Body of pancreas (tissue), 4 donors: ENCODE measurements around the gene SALL3. TPM values are rescaled to one million over a fixed set of nuclear protein-coding genes. Genes with fewer than 3 reads are reported as not detected.

Experiments
- ATAC-seq: fragments of 150-250 bp; one replicate; pipeline ENCODE4 v1.9.1; 2016
- DNase-seq, 4 donors: peaks; one replicate each; pipeline ENCODE4 v3.0.0-alpha.2; 2019
- H3K27ac ChIP-seq, 4 donors: fragments of 200-600 bp; sonication (generic); 1 replicate in 3 of 4; 2 replicates in 1 of 4; pipeline versions ENCODE4 v1.5.1 to v1.6.1; 2016 to 2019; ENCODE audit warnings: mild to moderate bottlenecking in 1 of 4, mixed read lengths in 1 of 4, moderate library complexity in 1 of 4
- H3K27me3 ChIP-seq, 2 donors: fragments of 200-600 bp; sonication (generic); one replicate each; pipeline ENCODE4 v1.6.0; 2016; ENCODE audit warnings: mild to moderate bottlenecking in 1 of 2
- H3K36me3 ChIP-seq, 2 donors: fragments of 200-600 bp; sonication (generic); replicated peaks in 1 of 2; 2 replicates each; pipeline ENCODE4 v1.5.1; 2016; ENCODE audit warnings: low read depth in 2 of 2; ENCODE audit not compliant: insufficient read depth in 1 of 2
- H3K4me1 ChIP-seq: fragments of 200-600 bp; sonication (generic); one replicate; pipeline ENCODE4 v1.6.0; 2016
- H3K4me3 ChIP-seq, 2 donors: fragments of 200-600 bp; sonication (generic); 1 replicate in 1 of 2; 2 replicates in 1 of 2; pipeline ENCODE4 v1.5.1; 2016 to 2019
- H3K9me3 ChIP-seq, 3 donors: fragments of 200-600 bp; sonication (generic); 1 replicate in 2 of 3; 2 replicates in 1 of 3; pipeline ENCODE4 v1.5.1; 2016
- POLR2A ChIP-seq, 3 donors: fragments of 450-650 bp; IDR thresholded peaks; one replicate each; pipeline ENCODE4 v1.6.1; 2016; ENCODE audit warnings: antibody characterized with exemption in 3 of 3, mild to moderate bottlenecking in 2 of 3
- WGBS, 2 donors: methylation state at CpG; one replicate each; pipeline ENCODE4 v1.1.5; 2017; 5-methylcytosine and 5-hydroxymethylcytosine counted together
- intact Hi-C: fragments of 100-400 bp; cut with DNase I; formaldehyde crosslinking; loops from one replicate; pipeline ENCODE4 v1.15.1; 2023
- total RNA-seq, 2 donors: library from RNA; depleted of rRNA; stranded (reverse); fragments of >200 nt; gene quantifications; one replicate each; pipeline ENCODE4 v1.1.0, GENCODE V29; 2016
- TF ChIP-seq, protein P1 (sequence below), 7 experiments: fragments of 450-650 bp in 4 of 7; fragments of 200-600 bp in 3 of 7; sonication (generic) in 3 of 7; IDR thresholded peaks; one replicate each; pipeline ENCODE4 v1.5.1; 2016 to 2019; ENCODE audit warnings: antibody characterized with exemption in 7 of 7

Gene SALL3
- not detected for total RNA-seq

- no peak for TF ChIP-seq POLR2A (IDR thresholded peaks at IDR 0.05)
- TF ChIP-seq, protein P1, sequence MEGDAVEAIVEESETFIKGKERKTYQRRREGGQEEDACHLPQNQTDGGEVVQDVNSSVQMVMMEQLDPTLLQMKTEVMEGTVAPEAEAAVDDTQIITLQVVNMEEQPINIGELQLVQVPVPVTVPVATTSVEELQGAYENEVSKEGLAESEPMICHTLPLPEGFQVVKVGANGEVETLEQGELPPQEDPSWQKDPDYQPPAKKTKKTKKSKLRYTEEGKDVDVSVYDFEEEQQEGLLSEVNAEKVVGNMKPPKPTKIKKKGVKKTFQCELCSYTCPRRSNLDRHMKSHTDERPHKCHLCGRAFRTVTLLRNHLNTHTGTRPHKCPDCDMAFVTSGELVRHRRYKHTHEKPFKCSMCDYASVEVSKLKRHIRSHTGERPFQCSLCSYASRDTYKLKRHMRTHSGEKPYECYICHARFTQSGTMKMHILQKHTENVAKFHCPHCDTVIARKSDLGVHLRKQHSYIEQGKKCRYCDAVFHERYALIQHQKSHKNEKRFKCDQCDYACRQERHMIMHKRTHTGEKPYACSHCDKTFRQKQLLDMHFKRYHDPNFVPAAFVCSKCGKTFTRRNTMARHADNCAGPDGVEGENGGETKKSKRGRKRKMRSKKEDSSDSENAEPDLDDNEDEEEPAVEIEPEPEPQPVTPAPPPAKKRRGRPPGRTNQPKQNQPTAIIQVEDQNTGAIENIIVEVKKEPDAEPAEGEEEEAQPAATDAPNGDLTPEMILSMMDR (IDR thresholded peaks at IDR 0.05) = no peak
- no peaks in the 10 kb centered on the region for H3K36me3 ChIP-seq
- no peak for DNase-seq
- no peak within 1 kb of the TSS for H3K4me3 ChIP-seq
- H3K9me3 ChIP-seq = no peaks in the 10 kb centered on the region
- H3K4me1 ChIP-seq = peaks cover 20% of the 10 kb centered on the region
- intact Hi-C loops = no loop called here
- peaks cover 0 to 15% of the 10 kb centered on the region in 2 donors for H3K27me3 ChIP-seq
- no peak for ATAC-seq
- no peak within 1 kb of the TSS for H3K27ac ChIP-seq
- 3% methylated on average over 72 of the region's 102 CpGs; no CpG with 5 or more reads in 1 of the 2 donors for WGBS, 2 donors
Measured at GRCh38 chr18:78979730-78980278, at the start of gene SALL3. SALL3 (plus strand) TSS chr18:78979818; CDS start chr18:78980275, 457 bp downstream.

GRCh38 chr18:78932281-78932680 is 47.3 kb upstream of the SALL3 start:
- no peak overlapping the region for H3K4me3 ChIP-seq
- intact Hi-C loops = no loop called here
- H3K4me1 ChIP-seq = no peaks in the 10 kb centered on the region
- DNase-seq = no peak
- no peaks in the 10 kb centered on the region for H3K9me3 ChIP-seq
- ATAC-seq = no peak
- H3K36me3 ChIP-seq = no peaks in the 10 kb centered on the region
- no peaks in the 10 kb centered on the region for H3K27me3 ChIP-seq
- H3K27ac ChIP-seq = no peak overlapping the region
- WGBS, 2 donors = 39 to 44% methylated on average over 9 to 14 of the region's 14 CpGs
- no peak for TF ChIP-seq POLR2A (IDR thresholded peaks at IDR 0.05)
- TF ChIP-seq, protein P1 (IDR thresholded peaks at IDR 0.05) = no peak

- intact Hi-C loops = no loop called here
- no peaks in the 10 kb centered on the region for H3K36me3 ChIP-seq
- WGBS, 2 donors = 68 to 75% methylated on average over 19 to 22 of the region's 22 CpGs
- H3K4me3 ChIP-seq = no peak overlapping the region
- no peaks in the 10 kb centered on the region for H3K9me3 ChIP-seq
- DNase-seq (no peak), ATAC-seq (no peak)
- no peaks in the 10 kb centered on the region for H3K27me3 ChIP-seq
- H3K27ac ChIP-seq = no peak overlapping the region
- TF ChIP-seq, protein P1 (IDR thresholded peaks at IDR 0.05) = no peak
- no peak for TF ChIP-seq POLR2A (IDR thresholded peaks at IDR 0.05)
- no peaks in the 10 kb centered on the region for H3K4me1 ChIP-seq
Measured at GRCh38 chr18:78934003-78934402, 45.6 kb upstream of the SALL3 start.

DNA sequence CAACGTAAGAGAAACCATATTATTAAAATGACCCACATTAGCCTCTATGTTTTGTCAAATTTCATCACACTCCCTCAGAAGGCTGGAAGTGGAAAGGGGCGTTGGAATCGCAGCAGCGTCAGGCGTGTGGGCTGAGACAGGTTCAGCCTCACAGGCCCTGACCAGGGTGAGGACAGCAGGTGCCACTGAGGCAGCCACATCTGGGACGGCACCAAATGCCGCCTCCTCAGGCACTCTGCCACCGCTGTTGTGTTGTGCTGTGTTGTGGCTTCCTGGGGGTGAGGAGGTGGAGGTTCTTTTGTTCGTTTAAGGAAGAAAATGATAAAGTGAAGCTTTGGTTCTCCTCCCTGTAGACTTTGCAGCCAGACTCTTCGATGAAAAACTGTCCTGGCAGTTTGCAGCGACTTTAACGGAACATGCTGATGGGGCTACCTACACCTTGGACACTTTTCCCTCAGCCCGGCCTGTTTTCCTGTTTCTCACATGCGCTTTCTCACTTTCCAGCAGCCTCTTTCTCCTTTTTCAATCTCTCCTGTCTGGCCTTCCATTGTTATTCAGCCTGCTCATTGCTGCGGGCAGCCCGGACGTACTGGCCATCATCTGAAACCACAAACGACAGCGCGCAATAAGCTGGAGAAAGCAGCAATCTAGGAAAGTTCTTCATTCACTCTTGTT is 44.9 kb upstream of the SALL3 start:
- WGBS, 2 donors = 61 to 64% methylated on average over 20 of the region's 20 CpGs
- H3K4me1 ChIP-seq = no peaks in the 10 kb centered on the region
- no peak for TF ChIP-seq POLR2A (IDR thresholded peaks at IDR 0.05)
- TF ChIP-seq, protein P1 (IDR thresholded peaks at IDR 0.05) = no peak
- no peak for ATAC-seq
- H3K9me3 ChIP-seq = no peaks in the 10 kb centered on the region
- no peaks in the 10 kb centered on the region for H3K36me3 ChIP-seq
- no peak overlapping the region for H3K4me3 ChIP-seq
- no peaks in the 10 kb centered on the region for H3K27me3 ChIP-seq
- DNase-seq = no peak
- intact Hi-C loops = no loop called here
- no peak overlapping the region for H3K27ac ChIP-seq

DNA sequence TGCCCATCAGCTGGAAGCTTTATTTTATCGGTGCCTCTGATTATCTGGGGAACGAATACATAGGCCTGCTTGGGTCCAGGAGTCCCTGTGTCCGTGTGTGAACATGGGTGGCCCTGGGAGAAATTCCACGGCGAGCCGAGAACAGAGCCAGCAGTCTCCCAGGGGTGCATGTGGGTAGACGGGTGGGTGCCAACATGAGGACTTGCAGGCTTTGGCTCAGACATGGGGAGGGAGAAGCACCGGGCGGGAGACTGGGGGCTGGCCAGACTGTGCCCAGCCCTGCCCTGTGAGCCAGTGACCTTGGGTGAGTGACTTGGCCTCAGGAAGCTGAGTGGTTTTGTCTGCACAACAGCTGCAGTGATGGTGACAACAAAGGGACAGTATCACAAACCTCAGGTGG is 44.2 kb upstream of the SALL3 start:
- 27 to 37% methylated on average over 7 to 9 of the region's 9 CpGs for WGBS, 2 donors
- Histone ChIP-seq H3K27me3 (no peaks in the 10 kb centered on the region), H3K4me3 (no peak overlapping the region), H3K9me3 (no peaks in the 10 kb centered on the region), H3K4me1 (no peaks in the 10 kb centered on the region), H3K36me3 (no peaks in the 10 kb centered on the region), H3K27ac (no peak overlapping the region)
- TF ChIP-seq, protein P1 (IDR thresholded peaks at IDR 0.05) = no peak
- no peak for TF ChIP-seq POLR2A (IDR thresholded peaks at IDR 0.05)
- no peak for ATAC-seq
- intact Hi-C loops = no loop called here
- DNase-seq = no peak
